HG03558 (cell line): ENCODE measurements around the gene ENTPD2.
"Not testable (repeated sequence)": the region's sequence is repeated elsewhere in the genome, so short reads cannot be mapped to it uniquely, and the experiment has no call there.

Source experiments
- ATAC-seq: cut with Tn5 transposase; IDR thresholded peaks from one replicate; pipeline ENCODE4 v1.9.1; 2021; ENCODE audit warnings: moderate number of reproducible peaks; ENCODE audit not compliant: unreplicated experiment; ENCODE audit errors: extremely low read depth

Gene ENTPD2

DNA sequence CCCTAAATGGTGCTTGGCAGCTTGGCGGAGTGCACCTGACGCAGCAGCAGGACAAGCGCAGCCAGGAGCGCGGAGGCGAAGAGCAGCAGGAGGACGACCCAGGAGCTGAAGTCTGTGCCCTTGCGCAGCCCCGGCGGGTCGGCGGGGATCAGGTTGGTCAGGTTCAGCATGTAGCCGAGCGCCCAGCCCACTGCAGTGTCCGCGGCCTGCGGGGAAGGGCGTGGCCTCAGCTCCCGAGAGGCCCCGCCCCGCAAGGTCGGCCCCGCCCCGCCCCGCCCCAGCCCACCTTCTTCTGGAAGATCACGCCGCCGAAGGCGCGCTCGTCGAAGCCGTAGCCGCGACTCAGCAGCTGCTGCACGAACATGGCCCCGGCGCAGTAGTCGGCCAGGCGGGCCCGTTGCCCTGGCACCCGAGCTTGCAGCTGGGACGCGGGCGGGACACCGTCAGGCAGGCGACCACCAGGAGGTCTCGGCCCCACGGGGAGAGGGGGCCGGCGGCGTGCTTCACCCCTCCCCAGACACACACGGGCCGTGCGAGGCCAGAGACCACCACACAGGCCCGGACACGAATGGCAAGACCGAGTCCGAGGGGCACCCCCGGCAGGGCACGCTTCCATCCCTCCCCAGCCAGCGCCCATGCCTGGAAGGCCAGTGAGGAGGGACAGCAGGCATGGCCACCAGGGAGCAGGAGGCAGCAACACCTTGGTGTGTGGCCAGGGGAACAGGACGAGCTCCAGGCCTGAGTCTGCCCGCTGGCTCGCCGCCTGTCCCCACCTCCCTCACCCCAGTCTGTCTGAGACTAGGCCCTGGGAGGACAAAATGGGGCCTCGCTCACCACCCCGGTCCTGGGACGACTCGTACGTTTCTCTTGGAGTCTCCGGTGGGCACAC lies 5.0 kb downstream of the ENTPD2 start:
- no peak for ATAC-seq

DNA sequence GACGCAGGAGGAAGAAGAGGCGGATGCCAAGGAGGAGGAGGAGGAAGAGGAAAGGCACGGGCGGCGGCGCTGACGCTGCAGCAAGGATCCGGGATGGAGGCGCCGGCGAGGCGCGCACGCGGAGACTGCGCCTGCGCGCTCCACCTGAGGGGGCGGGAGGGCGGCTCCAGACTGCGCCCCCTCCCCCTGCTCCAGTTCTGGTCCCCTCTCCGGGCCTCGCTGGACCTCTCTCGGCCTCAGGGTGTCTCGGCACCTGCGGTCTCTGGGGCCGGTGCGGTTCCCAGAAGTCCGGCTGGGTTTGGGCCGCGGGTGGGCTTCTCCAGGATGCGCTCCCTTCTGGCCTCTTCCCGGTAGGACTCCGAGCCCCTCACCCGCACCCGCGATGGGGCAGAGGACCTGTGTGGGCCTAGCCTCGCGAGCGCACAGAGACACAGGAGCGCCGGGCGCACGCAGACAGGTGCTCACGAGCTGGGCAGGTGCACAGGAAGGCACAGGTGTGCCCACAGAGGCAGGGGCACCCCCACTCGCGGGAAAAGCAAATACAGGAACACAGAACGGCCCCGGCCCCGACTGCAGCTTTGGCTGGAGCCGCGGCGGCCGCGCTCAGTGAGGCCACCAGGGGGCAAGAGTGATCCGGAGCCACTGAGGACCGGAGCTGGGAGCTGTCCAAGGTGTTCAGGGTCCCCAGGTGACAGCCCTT lies 7.6 kb downstream of the ENTPD2 start, which contains the start of gene NPDC1:
Gene NPDC1, minus strand, starts transcription at position 90 of the 700 bp plus-strand sequence. CDS start 188 bp downstream, outside the sequence.
- ATAC-seq, result no peak

DNA sequence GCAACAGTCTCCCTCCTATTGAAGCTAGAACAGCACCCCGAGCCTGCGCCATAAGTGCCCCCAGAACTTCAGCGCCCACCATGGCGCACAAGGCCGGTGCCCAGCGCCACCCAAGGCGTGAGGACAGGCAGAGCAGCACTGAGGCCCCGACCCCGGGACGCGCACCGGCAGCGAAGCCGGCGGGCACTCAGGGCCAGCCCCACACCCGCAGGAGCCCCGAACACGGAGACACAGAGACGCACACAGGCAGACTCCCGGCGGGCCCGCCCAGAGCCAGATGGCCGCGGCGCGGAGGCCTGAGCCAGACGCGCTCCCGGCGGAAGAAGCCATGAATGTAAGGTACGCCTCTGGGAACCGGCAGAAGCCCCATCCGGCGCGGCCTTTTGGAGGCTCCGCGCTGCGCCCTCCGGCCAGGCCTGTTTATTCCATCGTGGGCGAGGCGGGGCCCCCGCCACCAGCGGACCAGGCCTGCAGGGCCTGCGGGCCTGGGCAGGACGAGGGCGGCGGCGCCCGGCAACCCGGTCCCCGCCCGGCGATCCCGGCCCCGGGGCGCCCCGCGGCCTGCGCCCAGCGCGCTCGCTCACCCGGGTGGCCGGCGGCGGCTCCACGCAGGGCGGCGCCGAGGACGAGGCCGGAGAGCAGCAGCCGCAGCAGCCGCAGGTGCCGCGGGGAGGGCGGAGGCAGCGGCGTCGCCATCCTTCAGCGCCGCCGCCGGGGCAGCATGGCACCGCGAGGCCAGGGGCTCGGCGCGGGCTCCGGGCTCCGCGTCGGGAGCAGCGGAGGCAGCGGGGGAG lies 8.4 kb downstream of the ENTPD2 start:
- no peak for ATAC-seq

DNA sequence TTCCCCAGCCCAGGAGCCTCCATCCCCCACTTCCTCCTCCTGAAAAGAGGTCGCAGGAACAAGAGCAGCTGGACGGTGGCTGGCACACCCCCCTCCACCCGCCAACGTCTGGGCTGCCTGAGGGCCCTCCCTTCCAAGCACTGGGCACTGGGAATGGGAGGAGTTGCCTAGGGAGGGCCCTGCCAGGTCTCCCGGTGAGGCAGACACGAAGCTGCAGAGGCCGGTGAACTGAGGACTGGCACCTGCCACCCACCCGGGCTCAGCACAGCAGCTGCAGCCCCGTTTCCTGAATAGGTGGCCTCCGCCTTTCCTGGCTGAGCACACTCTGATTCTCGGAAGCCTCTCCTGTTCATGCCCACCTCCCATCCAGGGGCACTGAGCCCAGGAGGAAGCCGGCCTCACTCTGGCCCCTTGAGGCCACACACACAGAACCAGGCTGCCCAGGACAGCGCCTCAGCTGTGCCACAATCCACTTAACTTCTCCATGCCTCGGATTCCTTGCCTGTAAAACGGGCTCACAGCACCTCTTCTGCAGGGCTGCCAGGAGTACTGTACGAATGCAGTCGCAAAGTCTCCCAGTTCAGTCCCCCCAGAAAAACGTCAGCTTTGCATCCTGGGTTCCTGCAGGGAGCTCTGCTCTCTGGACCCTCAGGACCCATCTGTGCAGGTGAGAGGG lies 9.2 kb downstream of the ENTPD2 start:
- ATAC-seq, result no peak

GRCh38 chr9:137044037-137044436 lies 9.8 kb downstream of the ENTPD2 start:
- no peak for ATAC-seq

GRCh38 chr9:137042751-137043727 lies 10.8 kb downstream of the ENTPD2 start:
- ATAC-seq, result no peak

DNA sequence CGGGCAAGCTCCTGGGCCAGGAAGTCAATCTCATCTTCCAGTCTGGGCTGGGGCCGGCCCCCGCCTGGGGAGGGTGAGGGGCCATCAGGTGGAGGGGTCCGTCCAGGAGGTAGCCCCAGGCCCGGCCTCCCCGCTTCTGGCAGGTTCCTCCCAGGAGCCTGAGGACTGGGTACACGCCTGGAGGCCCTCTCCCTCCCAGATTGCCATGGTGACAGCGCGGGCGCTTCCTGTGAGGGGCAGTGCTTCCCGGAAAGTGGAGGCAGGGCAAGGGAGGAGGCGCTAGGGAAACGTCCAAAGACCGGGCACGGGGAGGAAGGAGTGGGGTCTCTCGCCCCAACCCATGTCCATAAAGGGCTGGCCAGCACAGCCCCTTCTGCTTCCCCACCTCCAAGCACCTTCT lies 12.7 kb downstream of the ENTPD2 start:
- ATAC-seq, result no peak

DNA sequence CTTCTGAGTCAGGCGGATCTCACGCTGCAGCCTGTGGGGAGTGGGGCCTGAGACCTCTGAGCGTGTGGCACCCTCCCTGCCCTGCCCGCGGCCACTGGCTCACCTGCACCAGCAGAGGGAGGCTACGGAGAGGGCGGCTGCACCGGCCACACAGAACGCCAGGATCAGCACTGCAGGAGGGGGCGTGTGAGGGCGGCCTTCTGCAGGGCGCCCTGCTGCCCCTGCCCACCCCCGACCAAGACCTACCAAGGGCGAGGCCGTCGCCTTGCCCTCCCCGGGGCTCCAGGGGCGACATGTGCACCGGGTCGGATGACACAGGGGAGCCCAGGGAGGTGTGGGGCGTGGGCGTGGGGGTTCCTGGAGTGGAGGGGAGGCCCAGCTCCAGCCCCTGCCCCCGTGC lies 13.3 kb downstream of the ENTPD2 start:
- no peak for ATAC-seq

DNA sequence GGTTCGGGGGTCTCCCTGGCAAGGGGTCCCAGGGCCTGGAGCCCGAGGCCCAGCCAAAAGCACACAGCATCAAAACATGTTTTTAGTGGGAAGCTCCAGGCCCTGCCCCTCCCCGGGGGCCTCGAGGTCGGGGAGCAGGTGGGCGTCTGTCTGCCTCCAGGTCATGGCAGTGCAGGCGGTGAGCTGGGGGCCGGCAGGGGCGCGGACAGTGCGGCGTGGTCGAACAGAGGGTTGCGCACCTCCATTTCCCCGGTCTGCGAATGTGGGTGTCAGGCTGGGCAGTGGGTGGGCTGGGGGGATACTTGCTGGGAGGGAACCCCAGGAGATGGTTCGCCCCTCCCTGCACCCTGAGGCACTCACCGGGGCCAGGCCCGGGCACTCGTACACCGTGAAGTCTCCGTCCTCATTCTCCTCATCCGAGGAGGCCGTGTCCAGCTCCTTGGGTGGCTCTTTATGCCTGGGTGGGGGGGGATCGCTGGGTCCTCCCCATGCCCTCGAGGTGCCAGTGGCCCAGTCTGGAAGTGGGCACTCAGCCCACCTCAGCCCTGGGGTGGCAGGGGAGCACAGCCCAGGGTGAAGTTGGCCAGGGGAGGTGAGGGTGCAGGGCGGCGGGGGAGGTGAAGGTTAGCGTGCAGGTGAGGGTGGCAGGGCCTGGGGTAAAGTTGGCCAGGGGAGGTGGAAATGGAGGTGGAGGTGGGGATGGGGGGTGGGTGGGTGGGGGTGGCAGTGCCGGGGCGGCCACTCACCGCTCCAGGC lies 14.1 kb downstream of the ENTPD2 start:
- ATAC-seq, result no peak

- no peak for ATAC-seq
Measured at GRCh38 chr9:137038916-137039315, 14.9 kb downstream of the ENTPD2 start.

- no peak for ATAC-seq
Measured at GRCh38 chr9:137037483-137037882, 16.4 kb downstream of the ENTPD2 start.

DNA sequence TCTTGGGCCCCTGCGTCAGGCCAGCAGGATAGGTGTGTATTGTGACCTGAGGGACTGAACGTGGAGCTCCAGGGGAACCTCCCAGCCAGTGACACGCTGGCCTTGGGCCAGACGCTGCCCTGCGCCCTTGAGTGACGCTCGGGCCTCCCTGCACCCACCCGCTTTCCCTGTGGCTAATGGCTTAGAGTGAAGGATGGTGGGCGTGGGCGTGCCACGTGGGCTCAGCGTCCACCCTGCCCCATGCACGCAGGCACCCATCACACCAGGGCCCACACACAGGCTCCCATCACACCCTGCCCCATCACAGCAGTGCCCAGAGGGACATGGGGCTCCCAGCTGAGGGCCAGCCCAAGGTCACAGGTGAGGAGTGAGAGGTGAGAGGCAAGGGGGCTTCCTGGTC lies 16.8 kb downstream of the ENTPD2 start:
- ATAC-seq, result no peak

DNA sequence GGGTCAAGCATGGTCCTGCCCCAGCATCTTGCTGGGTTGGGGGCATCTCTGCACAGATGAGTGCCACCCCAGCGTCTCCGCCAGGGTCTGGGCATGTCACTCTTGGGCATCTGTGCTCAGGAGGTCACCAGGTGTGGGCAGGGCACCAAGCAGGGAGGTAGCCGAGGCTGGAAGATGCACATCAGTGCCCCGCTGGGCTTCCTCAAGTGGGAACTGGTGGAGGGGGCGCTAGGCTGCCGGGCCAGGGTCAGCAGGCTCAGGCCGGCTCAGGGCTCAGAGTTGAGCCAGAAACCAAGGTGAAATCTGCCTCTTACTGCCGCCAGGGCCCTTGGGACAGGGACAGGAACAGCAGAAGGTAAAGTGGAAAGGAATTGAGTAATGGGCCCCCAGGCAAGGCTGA lies 17.9 kb downstream of the ENTPD2 start:
- ATAC-seq, result no peak

DNA sequence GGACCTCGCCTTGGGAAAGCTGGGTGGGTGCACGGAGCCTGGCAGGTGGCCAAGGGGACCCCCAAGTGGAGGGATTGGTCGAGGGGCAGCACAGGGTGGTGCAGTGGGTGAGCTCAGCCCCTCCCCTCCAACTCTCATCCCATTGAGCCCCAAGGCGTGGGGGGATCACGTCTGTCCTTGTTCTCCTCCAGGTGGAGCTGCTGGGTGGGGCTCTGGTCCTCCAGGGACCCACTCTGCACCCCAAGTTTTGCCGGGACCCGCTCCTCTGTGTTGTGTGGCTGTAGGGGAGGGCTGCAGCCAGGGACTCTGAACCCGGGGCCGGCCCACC lies 18.4 kb downstream of the ENTPD2 start:
- ATAC-seq, result no peak

- no peak for ATAC-seq
Measured at GRCh38 chr9:137034709-137035506, 19.0 kb downstream of the ENTPD2 start.

DNA sequence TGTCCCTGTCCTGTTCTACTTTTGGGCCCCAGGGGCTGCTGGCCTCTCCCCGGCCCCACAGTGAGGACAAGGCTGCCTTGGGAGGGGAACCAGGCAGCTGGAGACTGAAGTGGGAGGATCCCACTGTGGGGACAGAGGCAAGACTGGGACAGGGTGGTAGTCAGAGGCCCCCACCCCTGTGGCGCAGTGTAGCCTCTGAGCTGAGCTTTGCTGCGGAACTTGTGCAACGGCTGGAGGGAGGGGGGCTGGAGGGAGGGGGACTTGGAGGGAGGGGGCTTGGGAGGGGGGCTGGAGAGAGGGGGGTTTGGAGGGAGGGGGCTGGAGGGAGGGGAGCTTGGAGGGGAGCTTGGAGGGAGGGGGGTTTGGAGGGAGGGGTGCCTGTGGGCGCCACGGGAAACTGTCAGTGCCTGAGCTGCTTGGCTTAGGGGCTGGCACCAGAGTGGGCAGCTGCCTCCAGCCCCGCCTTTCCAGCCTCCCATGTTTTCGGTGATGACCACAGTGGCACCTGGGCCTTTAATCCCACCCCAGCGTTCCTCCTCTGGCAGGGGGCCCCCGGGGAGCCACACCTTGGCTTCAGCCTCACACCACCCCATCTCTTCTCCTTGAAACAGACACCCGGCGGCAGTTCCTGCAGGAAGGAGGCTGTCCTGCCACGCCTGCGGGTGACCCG lies 19.7 kb downstream of the ENTPD2 start:
- no peak for ATAC-seq

GRCh38 chr9:137033481-137033880 lies 20.4 kb downstream of the ENTPD2 start:
- ATAC-seq, result not testable (repeated sequence)
